ENCODE measurements around the gene ARID1B.

- TF ChIP-seq CTCF (IDR thresholded peaks at IDR 0.05) (no peak), POLR2A (IDR thresholded peaks at IDR 0.05) (no peak)
Measured at GRCh38 chr6:157144859-157145568, 367.8 kb downstream of the ARID1B start.
